MM.1S (cell line): Measurements from ENCODE around the gene ADAMTS6.

Experiments
- DNase-seq: peaks from one replicate; pipeline ENCODE4 v3.0.0-alpha.2; 2015
- H2AFZ ChIP-seq: fragments of 300-600 bp; sonication (generic); 2 replicates; pipeline ENCODE4 v1.6.0; 2016; ENCODE audit warnings: antibody characterized with exemption, low read length
- H3F3A ChIP-seq: fragments of 300-600 bp; sonication (generic); 2 replicates; pipeline ENCODE4 v1.6.1; 2016; ENCODE audit warnings: mild to moderate bottlenecking, antibody characterized with exemption, low read length, moderate library complexity, mixed read lengths; ENCODE audit not compliant: insufficient read depth
- H3K27ac ChIP-seq: fragments of 300-600 bp; sonication (generic); 2 replicates; pipeline ENCODE4 v1.5.1; 2016; ENCODE audit warnings: mild to moderate bottlenecking, low read length
- H3K27me3 ChIP-seq: fragments of 300-600 bp; sonication (generic); replicated peaks from 2 replicates; pipeline ENCODE4 v1.6.0; 2016; ENCODE audit warnings: low read length; ENCODE audit not compliant: insufficient read depth
- H3K36me3 ChIP-seq: fragments of 300-600 bp; sonication (generic); replicated peaks from 2 replicates; pipeline ENCODE4 v1.6.1; 2016; ENCODE audit warnings: mild to moderate bottlenecking, low read length, mixed read lengths; ENCODE audit not compliant: insufficient read depth
- H3K4me1 ChIP-seq: fragments of 300-600 bp; sonication (generic); 2 replicates; pipeline ENCODE4 v1.6.1; 2016; ENCODE audit warnings: low read length, mixed read lengths
- H3K4me2 ChIP-seq: fragments of 300-600 bp; sonication (generic); 2 replicates; pipeline ENCODE4 v1.6.0; 2016; ENCODE audit warnings: low read depth, low read length
- H3K4me3 ChIP-seq: fragments of 300-600 bp; sonication (generic); 2 replicates; pipeline ENCODE4 v1.5.1; 2016; ENCODE audit warnings: low read length, mixed read lengths
- H3K79me2 ChIP-seq: fragments of 300-600 bp; sonication (generic); 2 replicates; pipeline ENCODE4 v1.6.1; 2016; ENCODE audit warnings: mixed run types, low read length, mixed read lengths
- H3K9ac ChIP-seq: fragments of 300-600 bp; sonication (generic); 2 replicates; pipeline ENCODE4 v1.6.1; 2016; ENCODE audit warnings: low read length, mixed read lengths
- H3K9me2 ChIP-seq: fragments of 300-600 bp; sonication (generic); replicated peaks from 2 replicates; pipeline ENCODE4 v1.6.1; 2016; ENCODE audit warnings: mild to moderate bottlenecking, low read length, mixed read lengths; ENCODE audit not compliant: insufficient read depth
- H3K9me3 ChIP-seq: fragments of 300-600 bp; sonication (generic); replicated peaks from 2 replicates; pipeline ENCODE4 v1.6.1; 2016; ENCODE audit warnings: mild to moderate bottlenecking, low read length, mixed read lengths; ENCODE audit not compliant: insufficient read depth
- H4K20me1 ChIP-seq: fragments of 300-600 bp; sonication (generic); 2 replicates; pipeline ENCODE4 v1.6.1; 2016; ENCODE audit warnings: mild to moderate bottlenecking, low read length, moderate library complexity, mixed read lengths; ENCODE audit not compliant: insufficient read depth
- CTCF ChIP-seq: fragments of 300-600 bp; sonication (generic); IDR thresholded peaks from 2 replicates; pipeline ENCODE4 v1.5.1; 2016; ENCODE audit warnings: antibody characterized with exemption, low read length, mixed read lengths
- EZH2 ChIP-seq: fragments of 300-600 bp; sonication (generic); optimal IDR thresholded peaks from 2 replicates; pipeline ENCODE3; 2017; ENCODE audit warnings: low read depth, mild to moderate bottlenecking, antibody characterized with exemption, low read length, mixed read lengths
- EZH2phosphoT487 ChIP-seq: fragments of 300-600 bp; sonication (generic); IDR thresholded peaks from 2 replicates; pipeline ENCODE4 v1.6.1; 2018; ENCODE audit warnings: antibody characterized with exemption, low read length

ADAMTS6 gene

GRCh38 chr5:65203746-65204145 is 278.0 kb downstream of the ADAMTS6 start:
- no peak overlapping the region for H3K4me3 ChIP-seq
- no peaks in the 10 kb centered on the region for H3F3A ChIP-seq
- no peaks in the 10 kb centered on the region for H3K9me2 ChIP-seq
- no peaks in the 10 kb centered on the region for H3K9me3 ChIP-seq
- DNase-seq = no peak
- H4K20me1 ChIP-seq = no peaks in the 10 kb centered on the region
- TF ChIP-seq EZH2phosphoT487 (no peak), EZH2 (no peak), CTCF (no peak)
- H3K27me3 ChIP-seq = no peaks in the 10 kb centered on the region
- H3K36me3 ChIP-seq = no peaks in the 10 kb centered on the region
- no peak overlapping the region for H3K9ac ChIP-seq
- H3K27ac ChIP-seq = no peak overlapping the region
- no peak overlapping the region for H2AFZ ChIP-seq
- no peak overlapping the region for H3K4me2 ChIP-seq
- no peaks in the 10 kb centered on the region for H3K4me1 ChIP-seq
- no peaks in the 10 kb centered on the region for H3K79me2 ChIP-seq

- Histone ChIP-seq H3K36me3 (no peaks in the 10 kb centered on the region), H3K9me3 (no peaks in the 10 kb centered on the region), H3F3A (no peaks in the 10 kb centered on the region), H3K79me2 (no peaks in the 10 kb centered on the region), H3K27ac (no peak overlapping the region), H3K4me2 (no peak overlapping the region), H3K9ac (no peak overlapping the region), H4K20me1 (no peaks in the 10 kb centered on the region), H3K4me1 (no peaks in the 10 kb centered on the region), H3K27me3 (no peaks in the 10 kb centered on the region), H3K4me3 (no peak overlapping the region), H2AFZ (no peak overlapping the region), H3K9me2 (no peaks in the 10 kb centered on the region)
- DNase-seq = no peak
- TF ChIP-seq CTCF (no peak), EZH2 (no peak), EZH2phosphoT487 (no peak)
Observed at GRCh38 chr5:65199993-65200675, 281.6 kb downstream of the ADAMTS6 start.

DNA sequence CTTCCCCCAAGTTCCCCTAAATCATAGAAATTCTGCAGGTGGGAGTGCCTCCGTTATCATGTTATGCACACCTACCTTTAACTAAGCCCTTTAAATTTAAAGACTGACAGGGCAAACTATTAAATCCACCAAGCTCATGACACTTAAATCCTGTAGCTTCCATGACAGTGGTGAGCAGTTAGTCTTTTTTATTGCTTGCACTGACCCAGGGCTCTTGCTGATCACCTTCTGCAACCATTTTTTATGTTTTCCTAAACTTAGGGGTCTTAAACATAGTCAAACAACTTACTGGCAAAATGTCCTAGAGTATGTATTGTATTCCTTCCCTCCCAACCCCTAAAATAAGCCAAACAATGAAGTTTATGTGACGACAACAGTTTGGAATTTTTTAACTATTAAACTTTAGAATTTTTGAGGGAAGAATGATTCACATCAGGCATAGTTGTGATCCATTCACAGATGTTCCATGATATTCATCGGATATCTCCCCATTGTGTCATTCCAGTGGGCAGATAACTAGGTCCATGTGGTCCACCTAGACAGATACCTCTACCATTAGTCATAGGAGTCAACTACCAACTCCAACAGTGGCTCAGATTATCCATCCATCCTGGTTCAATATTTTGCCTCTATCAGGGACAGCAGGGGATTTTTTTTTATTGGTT is 283.1 kb downstream of the ADAMTS6 start:
- TF ChIP-seq EZH2phosphoT487 (no peak), EZH2 (no peak), CTCF (no peak)
- Histone ChIP-seq H3K4me2 (no peak overlapping the region), H3K4me3 (no peak overlapping the region), H3K9me2 (no peaks in the 10 kb centered on the region), H3K36me3 (no peaks in the 10 kb centered on the region), H3F3A (no peaks in the 10 kb centered on the region), H3K79me2 (no peaks in the 10 kb centered on the region), H4K20me1 (no peaks in the 10 kb centered on the region), H2AFZ (no peak overlapping the region), H3K9me3 (no peaks in the 10 kb centered on the region), H3K4me1 (no peaks in the 10 kb centered on the region), H3K27ac (no peak overlapping the region), H3K27me3 (no peaks in the 10 kb centered on the region), H3K9ac (no peak overlapping the region)
- no peak for DNase-seq
